CD4-positive, alpha-beta T cell treated with Interleukin-17A for 1 hour (primary cell): ENCODE data around the gene ATP5F1B.
A peak's percentile ranks its signal among the peaks of the same experiment; 100 is the strongest.

Experiments
- DNase-seq: peaks from one replicate; pipeline ENCODE4 v3.0.0-alpha.2; 2020

ATP5F1B gene

GRCh38 chr12:56645201-56645716 is 525 bp downstream of the ATP5F1B start:
- DNase-seq = no peak

GRCh38 chr12:56644654-56645053 is 1.1 kb downstream of the ATP5F1B start:
- no peak for DNase-seq

GRCh38 chr12:56641219-56641618 is 4.6 kb downstream of the ATP5F1B start:
- DNase-seq = no peak

GRCh38 chr12:56637621-56638020 is 8.2 kb downstream of the ATP5F1B start:
- no peak for DNase-seq

- peak; percentile 97 for DNase-seq
These were observed 8.9 kb downstream of the ATP5F1B start for GRCh38 chr12:56636675-56637540.

- DNase-seq = peak; percentile 89
These were observed 9.7 kb downstream of the ATP5F1B start for GRCh38 chr12:56635806-56636674.

GRCh38 chr12:56634837-56635791 is 10.7 kb downstream of the ATP5F1B start:
- DNase-seq = peak; percentile 70

GRCh38 chr12:56634242-56634836 is 11.4 kb downstream of the ATP5F1B start:
- peak; percentile 34 for DNase-seq

- no peak for DNase-seq
These were observed 12.1 kb downstream of the ATP5F1B start for GRCh38 chr12:56633468-56634241.

- DNase-seq = no peak
These were observed 12.9 kb downstream of the ATP5F1B start for GRCh38 chr12:56632701-56633467.

- peak; percentile 65 for DNase-seq
These were observed 13.7 kb downstream of the ATP5F1B start for GRCh38 chr12:56631790-56632700.

GRCh38 chr12:56630180-56630632 is 15.6 kb downstream of the ATP5F1B start, which contains the start of gene BAZ2A:
TSS of gene BAZ2A (minus strand) at chr12:56630326. CDS start at chr12:56617530, 12,796 bp downstream.
- DNase-seq = peak; percentile 87

GRCh38 chr12:56629459-56630179 is 16.2 kb downstream of the ATP5F1B start:
- DNase-seq = peak; percentile 68

- DNase-seq = peak; percentile 80
These were observed 16.9 kb downstream of the ATP5F1B start for GRCh38 chr12:56628671-56629458.

GRCh38 chr12:56626701-56627100 is 19.1 kb downstream of the ATP5F1B start:
- DNase-seq = no peak

- no peak for DNase-seq
These were observed 23.2 kb downstream of the ATP5F1B start for GRCh38 chr12:56622535-56622934.

- no peak for DNase-seq
These were observed 28.9 kb downstream of the ATP5F1B start for GRCh38 chr12:56616925-56617324.
